HEK293 (cell line): ENCODE measurements around the gene ABT1.
A peak's percentile ranks its signal among the peaks of the same experiment; 100 is the strongest.

Experiments used
- CTCF ChIA-PET: fragments of 350-600 bp; formaldehyde crosslinking; extraction: SDS; loops from one replicate; lab custom pipeline; 2021; ENCODE audit warnings: antibody characterized with exemption; lab: Yijun Ruan, JAX
- POLR2A ChIA-PET: fragments of 300-600 bp; formaldehyde crosslinking; extraction: SDS; loops from one replicate; lab custom pipeline; 2020; ENCODE audit warnings: antibody characterized with exemption, inconsistent platforms; lab: Yijun Ruan, JAX
- H3K27ac ChIP-seq: fragments of 200-500 bp; sonication (Bioruptor generic); 2 replicates; pipeline ENCODE4 v1.5.1; 2014; ENCODE audit warnings: low read depth, low read length, control low read depth, inconsistent platforms; ENCODE audit errors: extremely low read depth
- H3K36me3 ChIP-seq, 2 experiments: fragments of 200-500 bp in 1 of 2; sonication (Bioruptor generic) in 1 of 2; 1 replicate in 1 of 2; 2 replicates in 1 of 2; pipeline ENCODE4 v1.5.1; 2014 to 2017; ENCODE audit warnings: inconsistent platforms in 2 of 2, low read length in 2 of 2; ENCODE audit not compliant: control insufficient read depth in 2 of 2, insufficient read depth in 1 of 2
- H3K4me1 ChIP-seq: fragments of 200-500 bp; sonication (Bioruptor generic); 2 replicates; pipeline ENCODE4 v1.5.1; 2014; ENCODE audit warnings: mild to moderate bottlenecking, low read length, inconsistent platforms; ENCODE audit not compliant: control insufficient read depth, insufficient read depth
- H3K4me3 ChIP-seq: 2 replicates; pipeline ENCODE4 v1.5.1; 2011; ENCODE audit warnings: low read depth, mild to moderate bottlenecking, control low read depth, low read length, moderate library complexity
- H3K9me3 ChIP-seq: fragments of 200-500 bp; sonication (Bioruptor generic); 2 replicates; pipeline ENCODE4 v1.5.1; 2014; ENCODE audit warnings: low read depth, low read length, inconsistent platforms; ENCODE audit not compliant: control insufficient read depth, insufficient read depth
- BCL11A ChIP-seq: fragments of 450-650 bp; formaldehyde crosslinking; IDR thresholded peaks from 2 replicates; pipeline ENCODE4 v1.5.1; 2016; ENCODE audit warnings: low read depth, missing biosample characterization, missing genetic modification characterization
- GLIS1 ChIP-seq: fragments of 450-650 bp; formaldehyde crosslinking; IDR thresholded peaks from 2 replicates; pipeline ENCODE4 v1.5.1; 2016; ENCODE audit warnings: missing biosample characterization, missing genetic modification characterization
- KLF9 ChIP-seq: fragments of 450-650 bp; formaldehyde crosslinking; IDR thresholded peaks from 2 replicates; pipeline ENCODE4 v1.5.1; 2016; ENCODE audit warnings: missing biosample characterization, missing genetic modification characterization, low read depth
- SP2 ChIP-seq: fragments of 450-650 bp; formaldehyde crosslinking; IDR thresholded peaks from 2 replicates; pipeline ENCODE4 v1.5.1; 2016; ENCODE audit warnings: missing biosample characterization, missing genetic modification characterization
- ZBTB1 ChIP-seq: fragments of 450-650 bp; formaldehyde crosslinking; IDR thresholded peaks from 2 replicates; pipeline ENCODE4 v1.5.1; 2016; ENCODE audit warnings: missing biosample characterization, missing genetic modification characterization
- ZBTB7A ChIP-seq: fragments of 450-650 bp; formaldehyde crosslinking; IDR thresholded peaks from 2 replicates; pipeline ENCODE4 v1.5.1; 2016; ENCODE audit warnings: low read depth, missing biosample characterization, missing genetic modification characterization
- ZBTB8A ChIP-seq: fragments of 450-650 bp; formaldehyde crosslinking; IDR thresholded peaks from 2 replicates; pipeline ENCODE4 v1.5.1; 2016; ENCODE audit warnings: missing biosample characterization, missing genetic modification characterization
- ZNF112 ChIP-seq: fragments of 450-650 bp; formaldehyde crosslinking; IDR thresholded peaks from 2 replicates; pipeline ENCODE4 v1.5.0; 2017; ENCODE audit warnings: missing biosample characterization, missing genetic modification characterization
- ZNF157 ChIP-seq: fragments of 450-650 bp; formaldehyde crosslinking; IDR thresholded peaks from 2 replicates; pipeline ENCODE4 v1.5.1; 2016; ENCODE audit warnings: missing biosample characterization, missing genetic modification characterization
- ZNF169 ChIP-seq: fragments of 450-650 bp; formaldehyde crosslinking; IDR thresholded peaks from 2 replicates; pipeline ENCODE4 v1.5.1; 2016; ENCODE audit warnings: missing biosample characterization, missing genetic modification characterization
- ZNF211 ChIP-seq: fragments of 450-650 bp; formaldehyde crosslinking; IDR thresholded peaks from 2 replicates; pipeline ENCODE4 v1.5.1; 2016; ENCODE audit warnings: low read depth, missing biosample characterization, missing genetic modification characterization
- ZNF248 ChIP-seq: fragments of 450-650 bp; formaldehyde crosslinking; IDR thresholded peaks from 2 replicates; pipeline ENCODE4 v1.5.1; 2017; ENCODE audit warnings: missing biosample characterization, missing genetic modification characterization
- ZNF292 ChIP-seq: fragments of 450-650 bp; formaldehyde crosslinking; IDR thresholded peaks from 2 replicates; pipeline ENCODE4 v1.5.1; 2016; ENCODE audit warnings: low read depth, missing biosample characterization, missing genetic modification characterization, borderline replicate concordance
- ZNF404 ChIP-seq: fragments of 450-650 bp; formaldehyde crosslinking; IDR thresholded peaks from 2 replicates; pipeline ENCODE4 v1.5.1; 2017; ENCODE audit warnings: missing biosample characterization, missing genetic modification characterization
- ZNF423 ChIP-seq: fragments of 450-650 bp; formaldehyde crosslinking; IDR thresholded peaks from 2 replicates; pipeline ENCODE4 v1.5.1; 2016; ENCODE audit warnings: missing biosample characterization, missing genetic modification characterization
- ZNF558 ChIP-seq: fragments of 450-650 bp; formaldehyde crosslinking; IDR thresholded peaks from 2 replicates; pipeline ENCODE4 v1.5.1; 2016; ENCODE audit warnings: missing biosample characterization, missing genetic modification characterization
- ZNF571 ChIP-seq: fragments of 450-650 bp; formaldehyde crosslinking; IDR thresholded peaks from 2 replicates; pipeline ENCODE4 v1.5.0; 2017; ENCODE audit warnings: missing biosample characterization, missing genetic modification characterization
- ZNF585B ChIP-seq: fragments of 450-650 bp; formaldehyde crosslinking; IDR thresholded peaks from 2 replicates; pipeline ENCODE4 v1.5.1; 2016; ENCODE audit warnings: missing biosample characterization, missing genetic modification characterization
- ZNF610 ChIP-seq: fragments of 450-650 bp; formaldehyde crosslinking; IDR thresholded peaks from 2 replicates; pipeline ENCODE4 v1.5.1; 2016; ENCODE audit warnings: missing biosample characterization, missing genetic modification characterization, borderline replicate concordance
- ZNF623 ChIP-seq: fragments of 450-650 bp; formaldehyde crosslinking; IDR thresholded peaks from 2 replicates; pipeline ENCODE4 v1.5.1; 2016; ENCODE audit warnings: missing biosample characterization, missing genetic modification characterization
- ZNF639 ChIP-seq: fragments of 450-650 bp; formaldehyde crosslinking; IDR thresholded peaks from 2 replicates; pipeline ENCODE4 v1.5.1; 2016; ENCODE audit warnings: missing biosample characterization, missing genetic modification characterization
- ZNF677 ChIP-seq: fragments of 450-650 bp; IDR thresholded peaks from 2 replicates; pipeline ENCODE4 v1.5.0; 2018; ENCODE audit warnings: missing biosample characterization, mild to moderate bottlenecking, missing genetic modification characterization, moderate library complexity
- ZNF692 ChIP-seq: fragments of 450-650 bp; formaldehyde crosslinking; IDR thresholded peaks from 2 replicates; pipeline ENCODE4 v1.5.1; 2016; ENCODE audit warnings: missing biosample characterization, missing genetic modification characterization
- ZNF843 ChIP-seq: fragments of 450-650 bp; formaldehyde crosslinking; IDR thresholded peaks from 2 replicates; pipeline ENCODE4 v1.5.1; 2016; ENCODE audit warnings: missing biosample characterization, missing genetic modification characterization
- ZSCAN18 ChIP-seq: fragments of 450-650 bp; formaldehyde crosslinking; IDR thresholded peaks from 2 replicates; pipeline ENCODE4 v1.5.1; 2016; ENCODE audit warnings: missing biosample characterization, missing genetic modification characterization
- ZSCAN23 ChIP-seq: fragments of 450-650 bp; formaldehyde crosslinking; IDR thresholded peaks from 2 replicates; pipeline ENCODE4 v1.5.1; 2016; ENCODE audit warnings: missing biosample characterization, missing genetic modification characterization
- ZSCAN30 ChIP-seq: fragments of 450-650 bp; IDR thresholded peaks from 2 replicates; pipeline ENCODE4 v1.5.1; 2018; ENCODE audit warnings: missing biosample characterization, mild to moderate bottlenecking, missing genetic modification characterization, moderate library complexity
- ZSCAN4 ChIP-seq: fragments of 450-650 bp; formaldehyde crosslinking; IDR thresholded peaks from 2 replicates; pipeline ENCODE4 v1.5.1; 2017; ENCODE audit warnings: missing biosample characterization, missing genetic modification characterization

Gene ABT1

GRCh38 chr6:26556263-26557070, 40.3 kb upstream of the ABT1 start (continued):
- TF ChIP-seq ZNF571 (tag by site-specific recombination) = no peak
- no peak; the same call in 1 of the 2 replicates for TF ChIP-seq ZNF623 (tag by site-specific recombination)
- TF ChIP-seq ZNF423 (tag by site-specific recombination) = no peak
- no peak for TF ChIP-seq ZNF404 (tag by site-specific recombination)
- TF ChIP-seq ZNF677 (tag by site-specific recombination) = no peak
- TF ChIP-seq ZNF585B (tag by site-specific recombination) = no peak
- TF ChIP-seq ZNF558 = peak; percentile 56; the same call in 1 of the 2 replicates
- no peak for TF ChIP-seq ZNF610 (tag by site-specific recombination)
- TF ChIP-seq ZSCAN4 (tag by site-specific recombination) = no peak
- TF ChIP-seq ZSCAN30 (tag by site-specific recombination) = peak; percentile 95
- no peak for TF ChIP-seq ZNF157
- TF ChIP-seq ZNF211 (tag by site-specific recombination) = no peak

GRCh38 chr6:26561533-26562466, 35.0 kb upstream of the ABT1 start:
- ChIA-PET CTCF (interaction anchor here (0.7 to 1.0 kb wide), 4 partner anchors 154 to 240 kb away, joined by 3 to 4 read pairs (median 3); no protein-coding TSS in a partner anchor), POLR2A (no interaction called here)

More at GRCh38 chr6:26561533-26562466, 35.0 kb upstream of the ABT1 start:
- Histone ChIP-seq H3K9me3 (no peaks in the 10 kb centered on the region), H3K4me3 (no peak overlapping the region), H3K27ac (no peak overlapping the region), H3K4me1 (no peaks in the 10 kb centered on the region), H3K36me3 (no peaks in the 10 kb centered on the region)
- TF ChIP-seq ZSCAN23 (tag by site-specific recombination) (no peak), ZBTB8A (tag by site-specific recombination) (no peak), ZNF692 (no peak), ZNF623 (tag by site-specific recombination) (no peak), BCL11A (tag by site-specific recombination) (no peak), ZBTB7A (tag by site-specific recombination) (no peak), ZBTB1 (no peak), KLF9 (tag by site-specific recombination) (no peak), ZNF639 (tag by site-specific recombination) (no peak), ZNF248 (tag by site-specific recombination) (no peak), ZNF292 (tag by site-specific recombination) (no peak), ZNF843 (tag by site-specific recombination) (no peak), ZNF169 (tag by site-specific recombination) (no peak), ZSCAN18 (tag by site-specific recombination) (no peak), GLIS1 (no peak), SP2 (tag by site-specific recombination) (no peak), ZNF112 (tag by site-specific recombination) (no peak)
